ENCODE data around the gene ADGRE1. TPM values are rescaled to one million over a fixed set of nuclear protein-coding genes. Genes with fewer than 3 reads are reported as not detected.

ADGRE1 gene
- polyA plus RNA-seq, 4 donors = 0.12 to 1.9 (median 0.38) TPM

Other genes with a start within 250 kb of the ADGRE1 start
- 1 to 10 TPM in 1 of 4 donors, under 1 TPM in 3; 0.22 to 2.2 (median 0.71) TPM for gene TNFSF14, start 217.4 kb upstream of the ADGRE1 start, polyA plus RNA-seq
- 100 to 1,000 TPM in 2 of 4 donors, 10 to 100 TPM in 1, 1 to 10 TPM in 1; 9.5 to 552 (median 63.2) TPM for gene C3, start 166.9 kb upstream of the ADGRE1 start, polyA plus RNA-seq
- gene GPR108, start 150.0 kb upstream of the ADGRE1 start, polyA plus RNA-seq = 100 to 1,000 TPM in 2 of 4 donors, 10 to 100 TPM in 2; 68.9 to 128 (median 89.2) TPM
- gene TRIP10, start 147.9 kb upstream of the ADGRE1 start, polyA plus RNA-seq = 100 to 1,000 TPM in 1 of 4 donors, 10 to 100 TPM in 3; 42.1 to 141 (median 84.1) TPM
- 10 to 100 TPM; 23.9 to 71.6 (median 42.1) TPM for gene SH2D3A, start 120.1 kb upstream of the ADGRE1 start, polyA plus RNA-seq
- gene VAV1, start 114.9 kb upstream of the ADGRE1 start, polyA plus RNA-seq = 1 to 10 TPM; 2.5 to 3.5 (median 3.1) TPM
- gene MBD3L2B, start 133.9 kb downstream of the ADGRE1 start, polyA plus RNA-seq = under 1 TPM in 1 of 4 donors, not detected in 3; 0.09 TPM
- gene MBD3L5, start 143.0 kb downstream of the ADGRE1 start, polyA plus RNA-seq = not detected
- not detected for gene MBD3L4, start 152.6 kb downstream of the ADGRE1 start, polyA plus RNA-seq
- not detected for gene MBD3L2, start 161.7 kb downstream of the ADGRE1 start, polyA plus RNA-seq
- gene MBD3L3, start 171.1 kb downstream of the ADGRE1 start, polyA plus RNA-seq = not detected
- 1 to 10 TPM; 1.9 to 6.6 (median 2.4) TPM for gene ZNF557, start 182.1 kb downstream of the ADGRE1 start, polyA plus RNA-seq